OCI-LY7 (cell line): ENCODE results near the gene NIPBL. TPM values are rescaled to one million over a fixed set of nuclear protein-coding genes. Genes with fewer than 3 reads are reported as not detected.

Experiments used
- BruUV-seq: library from RNA; stranded (reverse); fragments of 400-500 nt; replicated peaks from 2 replicates; lab custom pipeline; 2021; lab: Mats Ljungman, UMichigan
- CTCF ChIA-PET: fragments of 300-600 bp; sonication (Branson Sonifier 250); formaldehyde crosslinking; loops from one replicate; lab custom pipeline; 2022; ENCODE audit warnings: antibody characterized with exemption; ENCODE audit not compliant: unreplicated experiment; lab: Charles Lee
- POLR2A ChIA-PET: fragments of 300-600 bp; sonication (Branson Sonifier 250); formaldehyde crosslinking; loops from one replicate; lab custom pipeline; 2022; ENCODE audit warnings: antibody characterized with exemption; lab: Charles Lee
- DNase-seq: peaks from one replicate; pipeline ENCODE4 v3.0.0-alpha.2; 2015; ENCODE audit warnings: low spot score
- H2AFZ ChIP-seq: fragments of 200-600 bp; sonication (generic), shearing (Covaris generic); 2 replicates; pipeline ENCODE4 v1.6.1; 2014; ENCODE audit warnings: mild to moderate bottlenecking, antibody characterized with exemption, low read length, moderate library complexity
- H3K27ac ChIP-seq: fragments of 200-600 bp; sonication (generic); 2 replicates; pipeline ENCODE4 v1.5.1; 2014; ENCODE audit warnings: mixed run types, low read depth, mild to moderate bottlenecking, moderate library complexity, low read length, inconsistent platforms; ENCODE audit not compliant: poor library complexity, severe bottlenecking
- H3K36me3 ChIP-seq: fragments of 200-600 bp; sonication (generic); 2 replicates; pipeline ENCODE4 v1.6.1; 2014; ENCODE audit warnings: mild to moderate bottlenecking, antibody characterized with exemption, low read length, moderate library complexity, mixed read lengths; ENCODE audit not compliant: insufficient read depth
- H3K4me1 ChIP-seq: fragments of 200-600 bp; sonication (generic); 2 replicates; pipeline ENCODE4 v1.5.1; 2014; ENCODE audit warnings: mild to moderate bottlenecking, low read length; ENCODE audit not compliant: insufficient read depth, poor library complexity, severe bottlenecking
- H3K4me2 ChIP-seq: fragments of 200-600 bp; sonication (generic); 2 replicates; pipeline ENCODE4 v1.6.1; 2014; ENCODE audit warnings: mild to moderate bottlenecking, low read length
- H3K4me3 ChIP-seq: fragments of 200-600 bp; sonication (generic); 2 replicates; pipeline ENCODE4 v1.5.1; 2014; ENCODE audit warnings: mild to moderate bottlenecking, low read depth, low read length; ENCODE audit not compliant: poor library complexity, severe bottlenecking
- H3K79me2 ChIP-seq: fragments of 200-600 bp; sonication (generic); 2 replicates; pipeline ENCODE4 v1.6.1; 2016; ENCODE audit warnings: low read depth, mild to moderate bottlenecking, low read length, moderate library complexity, mixed read lengths; ENCODE audit not compliant: insufficient read depth
- H3K9me2 ChIP-seq: fragments of 200-600 bp; sonication (generic); 2 replicates; pipeline ENCODE4 v1.6.1; 2016; ENCODE audit warnings: mild to moderate bottlenecking, low read length, mixed read lengths; ENCODE audit not compliant: insufficient read depth
- H3K9me3 ChIP-seq: fragments of 200-600 bp; sonication (generic); 2 replicates; pipeline ENCODE4 v1.6.1; 2014; ENCODE audit warnings: mild to moderate bottlenecking, mixed run types, low read length, mixed read lengths
- H4K20me1 ChIP-seq: fragments of 200-600 bp; sonication (generic); 2 replicates; pipeline ENCODE4 v1.6.1; 2014; ENCODE audit warnings: mild to moderate bottlenecking, antibody characterized with exemption, low read length, moderate library complexity, mixed read lengths; ENCODE audit not compliant: insufficient read depth
- CTCF ChIP-seq: fragments of 200-600 bp; sonication (generic); conservative IDR thresholded peaks from 2 replicates; pipeline ENCODE4 v1.5.1; 2014; ENCODE audit warnings: mild to moderate bottlenecking, antibody characterized with exemption, low read length, moderate library complexity, mixed read lengths
- EZH2phosphoT487 ChIP-seq: fragments of 200-600 bp; sonication (generic); IDR thresholded peaks from 2 replicates; pipeline ENCODE4 v1.6.1; 2018; ENCODE audit warnings: low read depth, borderline replicate concordance, mild to moderate bottlenecking, mixed run types, antibody characterized with exemption, low read length, moderate library complexity, mixed read lengths
- intact Hi-C: fragments of 100-400 bp; cut with micrococcal nuclease; formaldehyde crosslinking; loops from one replicate; pipeline ENCODE4 v1.10.0; 2022; ENCODE audit not compliant: unreplicated experiment
- total RNA-seq, 2 experiments: library from RNA; depleted of rRNA in 1 of 2; stranded (reverse); fragments of >200 nt in 1 of 2; shearing (Covaris generic) in 1 of 2; gene quantifications; 2 replicates each; pipeline ENCODE4 v1.2.3, GENCODE V29; 2014 to 2022

The NIPBL gene
- total RNA-seq, 2 experiments from 2014 or later, result 24.9 to 56.1 TPM

- Histone ChIP-seq H2AFZ (no peak overlapping the region), H4K20me1 (no peaks in the 10 kb centered on the region), H3K9me3 (no peaks in the 10 kb centered on the region), H3K27ac (no peak overlapping the region), H3K36me3 (no peaks in the 10 kb centered on the region), H3K4me3 (no peak overlapping the region), H3K4me2 (no peak overlapping the region), H3K9me2 (no peaks in the 10 kb centered on the region), H3K79me2 (no peaks in the 10 kb centered on the region), H3K4me1 (no peaks in the 10 kb centered on the region)
- intact Hi-C loops, result no loop called here
- POLR2A ChIA-PET, result interaction anchor here (1.2 kb wide), 1 partner anchor 14 kb away, joined by 3 read pairs; no protein-coding TSS in a partner anchor
- no peak for TF ChIP-seq EZH2phosphoT487
- TF ChIP-seq CTCF, result no peak
- BruUV-seq, result no TSS peak
- CTCF ChIA-PET, result no interaction called here
- DNase-seq, result no peak
These were observed 22.0 kb upstream of the NIPBL start for GRCh38 chr5:36854402-36855140.

- Histone ChIP-seq H2AFZ (no peak overlapping the region), H3K36me3 (no peaks in the 10 kb centered on the region), H3K79me2 (no peaks in the 10 kb centered on the region), H4K20me1 (no peaks in the 10 kb centered on the region), H3K4me2 (no peak overlapping the region), H3K4me1 (no peaks in the 10 kb centered on the region), H3K9me3 (no peaks in the 10 kb centered on the region), H3K27ac (no peak overlapping the region), H3K4me3 (no peak overlapping the region), H3K9me2 (no peaks in the 10 kb centered on the region)
- BruUV-seq, result no TSS peak
- intact Hi-C loops, result no loop called here
- no peak for DNase-seq
- TF ChIP-seq CTCF (no peak), EZH2phosphoT487 (no peak)
- ChIA-PET CTCF (no interaction called here), POLR2A (interaction anchor here (1.2 kb wide), 1 partner anchor 15 kb away, joined by 3 read pairs; no protein-coding TSS in a partner anchor)
These were observed 21.5 kb upstream of the NIPBL start for GRCh38 chr5:36855141-36855495.

GRCh38 chr5:36861871-36862270 lies 14.7 kb upstream of the NIPBL start:
- TF ChIP-seq EZH2phosphoT487 (no peak), CTCF (no peak)
- no TSS peak for BruUV-seq
- ChIA-PET CTCF (no interaction called here), POLR2A (no interaction called here)
- H2AFZ ChIP-seq, result no peak overlapping the region
- H3K36me3 ChIP-seq, result peaks cover 16% of the 10 kb centered on the region
- intact Hi-C loops, result no loop called here
- H3K9me3 ChIP-seq, result no peaks in the 10 kb centered on the region
- H4K20me1 ChIP-seq, result no peaks in the 10 kb centered on the region
- DNase-seq, result no peak
- H3K27ac ChIP-seq, result no peak overlapping the region
- H3K79me2 ChIP-seq, result no peaks in the 10 kb centered on the region
- no peaks in the 10 kb centered on the region for H3K9me2 ChIP-seq
- no peak overlapping the region for H3K4me2 ChIP-seq
- no peak overlapping the region for H3K4me3 ChIP-seq
- no peaks in the 10 kb centered on the region for H3K4me1 ChIP-seq
